Measurements from ENCODE around the gene SEMA3D. TPM values are rescaled to one million over a fixed set of nuclear protein-coding genes. Genes with fewer than 3 reads are reported as not detected.

SEMA3D gene
- total RNA-seq, 1 experiment from 2014 or later = 0.90 TPM

- DNase-seq = no peak
- Histone ChIP-seq H3K27me3 (ENCODE audit: control insufficient read depth, insufficient read depth, low read length) (no peaks in the 10 kb centered on the region), H3K36me3 (replicated peaks; ENCODE audit: control insufficient read depth, insufficient read depth, low read length) (no peaks in the 10 kb centered on the region), H3K4me3 (ENCODE audit: insufficient read depth, low read depth, low read length) (no peak overlapping the region)
Measured at GRCh38 chr7:85125651-85126131, 61.2 kb downstream of the SEMA3D start.

- Histone ChIP-seq H3K27me3 (ENCODE audit: control insufficient read depth, insufficient read depth, low read length) (no peaks in the 10 kb centered on the region), H3K4me3 (ENCODE audit: insufficient read depth, low read depth, low read length) (no peak overlapping the region), H3K36me3 (replicated peaks; ENCODE audit: control insufficient read depth, insufficient read depth, low read length) (no peaks in the 10 kb centered on the region)
- DNase-seq = no peak
Measured at GRCh38 chr7:85125176-85125575, 61.7 kb downstream of the SEMA3D start.

- no peaks in the 10 kb centered on the region for H3K27me3 ChIP-seq (ENCODE audit: control insufficient read depth, insufficient read depth, low read length)
Measured at GRCh38 chr7:85119934-85120333, 66.9 kb downstream of the SEMA3D start.

GRCh38 chr7:85115862-85116261 is 71.0 kb downstream of the SEMA3D start:
- no peaks in the 10 kb centered on the region for H3K36me3 ChIP-seq (replicated peaks; ENCODE audit: control insufficient read depth, insufficient read depth, low read length)
- DNase-seq = no peak
- no peaks in the 10 kb centered on the region for H3K27me3 ChIP-seq (ENCODE audit: control insufficient read depth, insufficient read depth, low read length)
- H3K4me3 ChIP-seq (ENCODE audit: insufficient read depth, low read depth, low read length) = no peak overlapping the region

More at GRCh38 chr7:85119934-85120333, 66.9 kb downstream of the SEMA3D start:
- DNase-seq = no peak
- no peaks in the 10 kb centered on the region for H3K36me3 ChIP-seq (replicated peaks; ENCODE audit: control insufficient read depth, insufficient read depth, low read length)
- H3K4me3 ChIP-seq (ENCODE audit: insufficient read depth, low read depth, low read length) = no peak overlapping the region

- DNase-seq = no peak
- H3K36me3 ChIP-seq (replicated peaks; ENCODE audit: control insufficient read depth, insufficient read depth, low read length) = no peaks in the 10 kb centered on the region
- no peak overlapping the region for H3K4me3 ChIP-seq (ENCODE audit: insufficient read depth, low read depth, low read length)
- H3K27me3 ChIP-seq (ENCODE audit: control insufficient read depth, insufficient read depth, low read length) = no peaks in the 10 kb centered on the region
Measured at GRCh38 chr7:85115006-85115405, 71.8 kb downstream of the SEMA3D start.

- Histone ChIP-seq H3K36me3 (replicated peaks; ENCODE audit: control insufficient read depth, insufficient read depth, low read length) (no peaks in the 10 kb centered on the region), H3K4me3 (ENCODE audit: insufficient read depth, low read depth, low read length) (no peak overlapping the region), H3K27me3 (ENCODE audit: control insufficient read depth, insufficient read depth, low read length) (no peaks in the 10 kb centered on the region)
- DNase-seq = no peak
Measured at GRCh38 chr7:85114342-85114741, 72.5 kb downstream of the SEMA3D start.

GRCh38 chr7:85111761-85112160 is 75.1 kb downstream of the SEMA3D start:
- DNase-seq = no peak
- no peaks in the 10 kb centered on the region for H3K27me3 ChIP-seq (ENCODE audit: control insufficient read depth, insufficient read depth, low read length)
- no peaks in the 10 kb centered on the region for H3K36me3 ChIP-seq (replicated peaks; ENCODE audit: control insufficient read depth, insufficient read depth, low read length)
- H3K4me3 ChIP-seq (ENCODE audit: insufficient read depth, low read depth, low read length) = no peak overlapping the region

- Histone ChIP-seq H3K4me3 (ENCODE audit: insufficient read depth, low read depth, low read length) (no peak overlapping the region), H3K27me3 (ENCODE audit: control insufficient read depth, insufficient read depth, low read length) (no peaks in the 10 kb centered on the region), H3K36me3 (replicated peaks; ENCODE audit: control insufficient read depth, insufficient read depth, low read length) (no peaks in the 10 kb centered on the region)
- no peak for DNase-seq
Measured at GRCh38 chr7:85106719-85107118, 80.1 kb downstream of the SEMA3D start.

- H3K4me3 ChIP-seq (ENCODE audit: insufficient read depth, low read depth, low read length) = no peak overlapping the region
- no peaks in the 10 kb centered on the region for H3K27me3 ChIP-seq (ENCODE audit: control insufficient read depth, insufficient read depth, low read length)
- DNase-seq = no peak
- no peaks in the 10 kb centered on the region for H3K36me3 ChIP-seq (replicated peaks; ENCODE audit: control insufficient read depth, insufficient read depth, low read length)
Measured at GRCh38 chr7:85104432-85105205, 82.2 kb downstream of the SEMA3D start.

- Histone ChIP-seq H3K27me3 (ENCODE audit: control insufficient read depth, insufficient read depth, low read length) (no peaks in the 10 kb centered on the region), H3K36me3 (replicated peaks; ENCODE audit: control insufficient read depth, insufficient read depth, low read length) (no peaks in the 10 kb centered on the region), H3K4me3 (ENCODE audit: insufficient read depth, low read depth, low read length) (no peak overlapping the region)
- DNase-seq = no peak
Measured at GRCh38 chr7:85103962-85104361, 82.9 kb downstream of the SEMA3D start.

GRCh38 chr7:85103357-85103756 is 83.5 kb downstream of the SEMA3D start:
- Histone ChIP-seq H3K36me3 (replicated peaks; ENCODE audit: control insufficient read depth, insufficient read depth, low read length) (no peaks in the 10 kb centered on the region), H3K27me3 (ENCODE audit: control insufficient read depth, insufficient read depth, low read length) (no peaks in the 10 kb centered on the region), H3K4me3 (ENCODE audit: insufficient read depth, low read depth, low read length) (no peak overlapping the region)
- no peak for DNase-seq

- H3K27me3 ChIP-seq (ENCODE audit: control insufficient read depth, insufficient read depth, low read length) = no peaks in the 10 kb centered on the region
- H3K36me3 ChIP-seq (replicated peaks; ENCODE audit: control insufficient read depth, insufficient read depth, low read length) = no peaks in the 10 kb centered on the region
- no peak overlapping the region for H3K4me3 ChIP-seq (ENCODE audit: insufficient read depth, low read depth, low read length)
- DNase-seq = no peak
Measured at GRCh38 chr7:85102813-85103350, 84.0 kb downstream of the SEMA3D start.

- no peaks in the 10 kb centered on the region for H3K27me3 ChIP-seq (ENCODE audit: control insufficient read depth, insufficient read depth, low read length)
- H3K4me3 ChIP-seq (ENCODE audit: insufficient read depth, low read depth, low read length) = no peak overlapping the region
- H3K36me3 ChIP-seq (replicated peaks; ENCODE audit: control insufficient read depth, insufficient read depth, low read length) = no peaks in the 10 kb centered on the region
- DNase-seq = no peak
Measured at GRCh38 chr7:85101347-85101746, 85.5 kb downstream of the SEMA3D start.

GRCh38 chr7:85097844-85098243 is 89.0 kb downstream of the SEMA3D start:
- Histone ChIP-seq H3K27me3 (ENCODE audit: control insufficient read depth, insufficient read depth, low read length) (no peaks in the 10 kb centered on the region), H3K36me3 (replicated peaks; ENCODE audit: control insufficient read depth, insufficient read depth, low read length) (no peaks in the 10 kb centered on the region), H3K4me3 (ENCODE audit: insufficient read depth, low read depth, low read length) (no peak overlapping the region)
- DNase-seq = no peak

- no peak for DNase-seq
- Histone ChIP-seq H3K27me3 (ENCODE audit: control insufficient read depth, insufficient read depth, low read length) (no peaks in the 10 kb centered on the region), H3K4me3 (ENCODE audit: insufficient read depth, low read depth, low read length) (no peak overlapping the region), H3K36me3 (replicated peaks; ENCODE audit: control insufficient read depth, insufficient read depth, low read length) (no peaks in the 10 kb centered on the region)
Measured at GRCh38 chr7:85095806-85096205, 91.0 kb downstream of the SEMA3D start.

Measured in H7 (cell line).